H1 (cell line): ENCODE measurements around the gene C1S. TPM values are rescaled to one million over a fixed set of nuclear protein-coding genes. Genes with fewer than 3 reads are reported as not detected.

Source experiments
- CTCF ChIA-PET: fragments of 300-600 bp; sonication (Branson Sonifier 250); formaldehyde crosslinking; loops from one replicate; lab custom pipeline; 2021; ENCODE audit not compliant: partially characterized antibody; lab: Charles Lee
- POLR2A ChIA-PET: fragments of 300-600 bp; sonication (Branson Sonifier 250); formaldehyde crosslinking; loops from one replicate; lab custom pipeline; 2021; ENCODE audit warnings: inconsistent platforms; ENCODE audit not compliant: partially characterized antibody; lab: Charles Lee
- DNase-seq, 2 experiments: peaks; one replicate each; pipeline versions ENCODE4 v3.0.0 to v3.0.0-alpha.2; 2010 to 2022; ENCODE audit warnings: low spot score in 2 of 2, low read depth in 1 of 2, mixed read lengths in 1 of 2
- FAIRE-seq: peaks from 2 replicates; lab custom pipeline; 2011; peaks lifted over from hg19 to GRCh38; lab: Jason Lieb, UNC
- H2AFZ ChIP-seq: 2 replicates; pipeline ENCODE4 v1.8.1; 2012; ENCODE audit warnings: low read length, inconsistent platforms
- H2AK5ac ChIP-seq: 2 replicates; pipeline ENCODE4 v1.6.1; 2013; ENCODE audit warnings: low read depth, low read length
- H2BK120ac ChIP-seq: replicated peaks from 2 replicates; pipeline ENCODE3; 2013; ENCODE audit warnings: low read depth, low read length, inconsistent platforms
- H2BK12ac ChIP-seq: 2 replicates; pipeline ENCODE4 v1.6.1; 2013; ENCODE audit warnings: low read depth, low read length
- H2BK15ac ChIP-seq: 2 replicates; pipeline ENCODE4 v1.6.1; 2013; ENCODE audit warnings: low read length
- H2BK20ac ChIP-seq: 2 replicates; pipeline ENCODE4 v1.6.1; 2013; ENCODE audit warnings: low read length
- H2BK5ac ChIP-seq: 2 replicates; pipeline ENCODE4 v1.6.1; 2013; ENCODE audit warnings: low read depth, low read length
- H3K14ac ChIP-seq: 2 replicates; pipeline ENCODE4 v1.6.1; 2013; ENCODE audit warnings: inconsistent platforms; ENCODE audit not compliant: insufficient read length
- H3K18ac ChIP-seq: 2 replicates; pipeline ENCODE4 v1.6.1; 2013; ENCODE audit warnings: low read length; ENCODE audit errors: extremely low read depth
- H3K23ac ChIP-seq: 2 replicates; pipeline ENCODE4 v1.6.1; 2013; ENCODE audit warnings: inconsistent platforms; ENCODE audit not compliant: insufficient read length
- H3K23me2 ChIP-seq: 2 replicates; pipeline ENCODE4 v1.6.1; 2013; ENCODE audit warnings: low read depth, low read length
- H3K27ac ChIP-seq: 2 replicates; pipeline ENCODE4 v1.6.1; 2011; ENCODE audit warnings: low read depth, low read length, inconsistent platforms
- H3K27me3 ChIP-seq, 4 experiments: replicated peaks in 1 of 4; 1 replicate in 1 of 4; 2 replicates in 3 of 4; pipeline versions ENCODE4 v1.6.1 to v1.8.1; 2011 to 2013; ENCODE audit warnings: low read length in 3 of 4, mild to moderate bottlenecking in 3 of 4, inconsistent platforms in 2 of 4, mixed read lengths in 2 of 4, moderate library complexity in 1 of 4; ENCODE audit not compliant: control insufficient read depth in 3 of 4, insufficient read depth in 3 of 4; ENCODE audit errors: extremely low read depth in 1 of 4
- H3K36me3 ChIP-seq, 4 experiments: 2 replicates each; pipeline versions ENCODE4 v1.6.1 to v1.8.1; 2011 to 2013; ENCODE audit warnings: mild to moderate bottlenecking in 4 of 4, low read length in 3 of 4, moderate library complexity in 2 of 4, control low read depth in 1 of 4, inconsistent platforms in 1 of 4; ENCODE audit not compliant: insufficient read depth in 4 of 4, control insufficient read depth in 2 of 4
- H3K4ac ChIP-seq: replicated peaks from 2 replicates; pipeline ENCODE3; 2013; ENCODE audit warnings: low read length, low read depth, mixed read lengths, inconsistent platforms; ENCODE audit not compliant: insufficient read length
- H3K4me1 ChIP-seq, 4 experiments: replicated peaks in 1 of 4; 1 replicate in 1 of 4; 2 replicates in 3 of 4; pipeline versions ENCODE4 v1.6.1 to v1.8.1; 2011 to 2013; ENCODE audit warnings: low read length in 3 of 4, inconsistent platforms in 2 of 4, mixed read lengths in 1 of 4; ENCODE audit not compliant: insufficient read depth in 4 of 4, control insufficient read depth in 3 of 4
- H3K4me2 ChIP-seq, 2 experiments: 2 replicates each; pipeline versions ENCODE4 v1.6.1 to v1.8.1; 2011 to 2013; ENCODE audit warnings: low read depth in 2 of 2, low read length in 2 of 2, control low read depth in 1 of 2, inconsistent platforms in 1 of 2, mild to moderate bottlenecking in 1 of 2; ENCODE audit not compliant: insufficient read depth in 1 of 2
- H3K4me3 ChIP-seq, 4 experiments: fragments of 200-600, 300-600 bp in 1 of 4; sonication (generic), shearing (Covaris generic), sonication (Bioruptor Twin) in 1 of 4; 2 replicates each; pipeline versions ENCODE4 v1.5.1 to v1.8.1; 2011 to 2016; ENCODE audit warnings: low read length in 4 of 4, low read depth in 3 of 4, control low read depth in 2 of 4, inconsistent platforms in 2 of 4, mild to moderate bottlenecking in 2 of 4, mixed read lengths in 1 of 4, moderate library complexity in 1 of 4; ENCODE audit not compliant: insufficient read depth in 2 of 4; ENCODE audit errors: extremely low read depth in 1 of 4
- H3K56ac ChIP-seq: replicated peaks from 2 replicates; pipeline ENCODE3; 2013; ENCODE audit warnings: low read depth, mild to moderate bottlenecking, mixed read lengths, low read length, inconsistent platforms; ENCODE audit not compliant: insufficient read length
- H3K79me1 ChIP-seq: 2 replicates; pipeline ENCODE4 v1.6.1; 2013; ENCODE audit warnings: low read depth, low read length, control low read depth
- H3K79me2 ChIP-seq, 2 experiments: 2 replicates each; pipeline versions ENCODE4 v1.6.1 to v1.8.1; 2012 to 2013; ENCODE audit warnings: low read length in 2 of 2, mild to moderate bottlenecking in 2 of 2, inconsistent platforms in 1 of 2; ENCODE audit not compliant: insufficient read depth in 2 of 2, control insufficient read depth in 1 of 2
- H3K9ac ChIP-seq, 4 experiments: replicated peaks in 1 of 4; 1 replicate in 1 of 4; 2 replicates in 3 of 4; pipeline versions ENCODE4 v1.6.1 to v1.8.1; 2011 to 2013; ENCODE audit warnings: low read depth in 3 of 4, low read length in 3 of 4, control low read depth in 2 of 4, mild to moderate bottlenecking in 2 of 4, moderate library complexity in 2 of 4, inconsistent platforms in 1 of 4; ENCODE audit errors: extremely low read depth in 1 of 4
- H3K9me3 ChIP-seq, 2 experiments: 2 replicates each; pipeline versions ENCODE4 v1.6.1 to v1.8.1; 2012 to 2013; ENCODE audit warnings: mild to moderate bottlenecking in 2 of 2, moderate library complexity in 2 of 2, control low read depth in 1 of 2, inconsistent platforms in 1 of 2, low read depth in 1 of 2, low read length in 1 of 2, mixed read lengths in 1 of 2; ENCODE audit not compliant: insufficient read depth in 2 of 2
- H4K20me1 ChIP-seq, 2 experiments: replicated peaks in 1 of 2; 2 replicates each; pipeline versions ENCODE3 to v1.8.1; 2011 to 2013; ENCODE audit warnings: inconsistent platforms in 2 of 2, low read length in 2 of 2, mild to moderate bottlenecking in 1 of 2; ENCODE audit not compliant: insufficient read depth in 2 of 2, control insufficient read depth in 1 of 2
- H4K5ac ChIP-seq: 2 replicates; pipeline ENCODE4 v1.6.1; 2013; ENCODE audit warnings: low read length, low read depth, mixed read lengths, inconsistent platforms; ENCODE audit not compliant: insufficient read length
- H4K8ac ChIP-seq: 2 replicates; pipeline ENCODE4 v1.8.0; 2013; ENCODE audit warnings: mild to moderate bottlenecking, moderate library complexity, low read length, inconsistent platforms; ENCODE audit not compliant: insufficient read depth; ENCODE audit errors: extremely low read depth
- H4K91ac ChIP-seq: replicated peaks from 2 replicates; pipeline ENCODE3; 2013; ENCODE audit warnings: low read length, mixed read lengths, inconsistent platforms; ENCODE audit not compliant: insufficient read length
- BRCA1 ChIP-seq: IDR thresholded peaks from 2 replicates; pipeline ENCODE4 v1.6.1; 2012; ENCODE audit warnings: low read depth, low read length, improper control_type of control experiment
- CEBPB ChIP-seq: IDR thresholded peaks from 2 replicates; pipeline ENCODE4 v1.6.1; 2012; ENCODE audit warnings: low read depth, low read length
- CTCF ChIP-seq, 3 experiments: IDR thresholded peaks; 1 replicate in 2 of 3; 2 replicates in 1 of 3; pipeline versions ENCODE4 v1.5.1 to v1.6.1; 2011; ENCODE audit warnings: low read length in 3 of 3, mild to moderate bottlenecking in 3 of 3, inconsistent platforms in 2 of 3, low read depth in 1 of 3, moderate library complexity in 1 of 3; ENCODE audit not compliant: insufficient read depth in 1 of 3; ENCODE audit errors: control extremely low read depth in 1 of 3
- FOSL1 ChIP-seq: IDR thresholded peaks from 2 replicates; pipeline ENCODE4 v1.6.1; 2011; ENCODE audit warnings: mild to moderate bottlenecking, low read depth, low read length, moderate library complexity; ENCODE audit not compliant: insufficient read depth
- JUN ChIP-seq: IDR thresholded peaks from 2 replicates; pipeline ENCODE4 v1.6.1; 2011; ENCODE audit warnings: low read depth, mild to moderate bottlenecking, improper control_type of control experiment, low read length
- KDM5A ChIP-seq: fragments of 200-600 bp; IDR thresholded peaks from 2 replicates; pipeline ENCODE4 v1.7.1; 2012; ENCODE audit warnings: mild to moderate bottlenecking, low read length, inconsistent platforms, mixed read lengths
- NRF1 ChIP-seq: IDR thresholded peaks from 2 replicates; pipeline ENCODE4 v1.6.1; 2011; ENCODE audit warnings: mild to moderate bottlenecking, low read depth, low read length, improper control_type of control experiment
- RAD21 ChIP-seq, 2 experiments: IDR thresholded peaks in 1 of 2; conservative IDR thresholded peaks in 1 of 2; 2 replicates each; pipeline ENCODE4 v1.6.1; 2011; ENCODE audit warnings: low read depth in 2 of 2, low read length in 2 of 2, improper control_type of control experiment in 1 of 2, inconsistent platforms in 1 of 2, mild to moderate bottlenecking in 1 of 2, moderate library complexity in 1 of 2
- RBBP5 ChIP-seq: IDR thresholded peaks from 2 replicates; pipeline ENCODE4 v1.7.1; 2012; ENCODE audit warnings: low read depth, mild to moderate bottlenecking, inconsistent platforms, low read length, moderate library complexity, borderline replicate concordance
- RNF2 ChIP-seq: fragments of 200-900, 300-1000 bp; sonication (generic); IDR thresholded peaks from 2 replicates; pipeline ENCODE4 v1.7.1; 2016; ENCODE audit warnings: borderline replicate concordance, low read depth, mild to moderate bottlenecking, antibody characterized with exemption, low read length; ENCODE audit not compliant: poor library complexity, severe bottlenecking; ENCODE audit errors: missing control alignments
- ZNF274 ChIP-seq: IDR thresholded peaks from 2 replicates; pipeline ENCODE4 v1.7.0; 2012; ENCODE audit warnings: low read length, borderline replicate concordance; ENCODE audit errors: extremely low read depth
- WGBS, 2 experiments: shearing (Covaris generic) in 1 of 2; methylation state at CpG; one replicate each; pipeline versions ENCODE4 v1.1.6 to v1.1.7; 2013 to 2015; ENCODE audit warnings: low lambda C conversion rate in 2 of 2, mixed read lengths in 2 of 2, inconsistent platforms in 1 of 2, low coverage in 1 of 2, missing lambda C conversion rate in 1 of 2; ENCODE audit not compliant: insufficient replicate concordance in 2 of 2, insufficient coverage in 1 of 2, insufficient read length in 1 of 2; ENCODE audit errors: extremely low coverage in 1 of 2, missing lambda C conversion rate in 1 of 2; 5-methylcytosine and 5-hydroxymethylcytosine counted together
- polyA plus RNA-seq, 7 experiments: library from polyadenylated mRNA; depleted of rRNA in 3 of 7; stranded (reverse) in 5 of 7; unstranded in 2 of 7; fragments of >200 nt in 5 of 7; fragments of 200-250 nt in 2 of 7; gene quantifications; 1 replicate in 5 of 7; 2 replicates in 1 of 7; 4 replicates in 1 of 7; pipeline versions ENCODE4 v1.2.1 to v1.2.3, GENCODE V29; 2011 to 2013; ENCODE audit warnings: missing spikeins in 2 of 7, mixed read lengths in 2 of 7
- total RNA-seq: library from RNA; stranded (reverse); fragmentation: NEBNext Ultra II Directional; extraction: Animal tissue kit (Norgen Biotek cat#: 25700); gene quantifications from 2 replicates; pipeline ENCODE4 v1.2.1, GENCODE V29; 2021

Gene C1S
- total and polyA plus RNA-seq, 2 of the 8 experiments (the other 6 are each of a cell fraction or from before 2014, with no cell fraction given) = 4.4 to 7.3 TPM

- CTCF ChIA-PET = interaction anchor here (0.6 to 3.4 kb wide), 8 partner anchors 9 to 645 kb away, joined by 3 to 12 read pairs (median 3); partner anchors contain the start of gene C1S
- FAIRE-seq = no peak
Measured at GRCh38 chr12:7068994-7069346, 8.5 kb downstream of the C1S start.

More at GRCh38 chr12:7068994-7069346, 8.5 kb downstream of the C1S start:
- H3K23ac ChIP-seq = no peak overlapping the region
- no peak overlapping the region for H4K91ac ChIP-seq
- TF ChIP-seq ZNF274 (no peak), CTCF (IDR thresholded peaks at IDR 0.05; ENCODE audit: control extremely low read depth in 1 of 3, insufficient read depth in 1 of 3, low read depth in 1 of 3, low read length in 3 of 3) (no peak), KDM5A (no peak), NRF1 (no peak), JUN (no peak), RBBP5 (no peak), RAD21 (IDR thresholded peaks at IDR 0.05 in 1 of 2, conservative IDR thresholded peaks at IDR 0.05 in 1 of 2; ENCODE audit: low read depth in 2 of 2, low read length in 2 of 2) (no peak), CEBPB (no peak), FOSL1 (no peak), BRCA1 (no peak), RNF2 (no peak)
- no peaks in the 10 kb centered on the region for H3K79me1 ChIP-seq
- no peak overlapping the region for H3K4me3 ChIP-seq
- H2AK5ac ChIP-seq = no peak overlapping the region
- H2BK20ac ChIP-seq = no peak overlapping the region
- 90% methylated on average over 2 of the region's 2 CpGs; no CpG with 5 or more reads in 1 of the 2 experiments for WGBS, 2 experiments
- H4K8ac ChIP-seq = no peak overlapping the region
- H3K36me3 ChIP-seq = no peaks in the 10 kb centered on the region
- no peak overlapping the region for H3K9ac ChIP-seq
- no peak overlapping the region for H3K56ac ChIP-seq
- H3K14ac ChIP-seq = no peak overlapping the region
- H3K79me2 ChIP-seq = no peaks in the 10 kb centered on the region
- no peak overlapping the region for H2BK5ac ChIP-seq
- H3K27me3 ChIP-seq = no peaks in the 10 kb centered on the region
- H3K9me3 ChIP-seq = no peaks in the 10 kb centered on the region; a peak in 1 of 4 replicates
- H4K5ac ChIP-seq = no peak overlapping the region
- H3K4ac ChIP-seq = no peak overlapping the region
- H4K20me1 ChIP-seq = no peaks in the 10 kb centered on the region
- no peaks in the 10 kb centered on the region for H3K4me1 ChIP-seq
- POLR2A ChIA-PET = interaction anchor here (0.6 to 2.8 kb wide), 6 partner anchors 9 to 125 kb away, joined by 3 to 11 read pairs (median 4); partner anchors contain the start of genes C12orf57, C1S and RNU7-1
- no peak overlapping the region for H3K4me2 ChIP-seq
- H2AFZ ChIP-seq = no peak overlapping the region
- H3K27ac ChIP-seq = no peak overlapping the region
- no peaks in the 10 kb centered on the region for H3K23me2 ChIP-seq
- no peak overlapping the region for H2BK15ac ChIP-seq
- no peak overlapping the region for H3K18ac ChIP-seq
- no peak overlapping the region for H2BK120ac ChIP-seq
- H2BK12ac ChIP-seq = no peak overlapping the region
- DNase-seq = no peak
